Prostate gland (tissue), 2 donors: ENCODE measurements around the gene HOXC6. TPM values are rescaled to one million over a fixed set of nuclear protein-coding genes. Genes with fewer than 3 reads are reported as not detected.

Experiments
- DNase-seq: peaks from one replicate; pipeline ENCODE4 v3.0.0-alpha.2; 2019; ENCODE audit warnings: low spot score
- H3K27ac ChIP-seq, 2 donors: fragments of 200-600 bp; sonication (generic); 2 replicates each; pipeline ENCODE4 v1.5.1; 2017 to 2019
- H3K27me3 ChIP-seq: fragments of 200-600 bp; sonication (generic); replicated peaks from 2 replicates; pipeline ENCODE4 v1.5.1; 2019; ENCODE audit not compliant: insufficient read depth
- H3K36me3 ChIP-seq, 2 donors: fragments of 200-600 bp; sonication (generic); 1 replicate in 1 of 2; 2 replicates in 1 of 2; pipeline versions ENCODE4 v1.5.1 to v1.8.1; 2017 to 2019
- H3K4me1 ChIP-seq: fragments of 200-600 bp; sonication (generic); replicated peaks from 2 replicates; pipeline ENCODE4 v1.5.1; 2019
- H3K4me3 ChIP-seq, 2 donors: fragments of 200-600 bp; sonication (generic); 2 replicates each; pipeline ENCODE4 v1.5.1; 2017 to 2019
- H3K9me3 ChIP-seq: fragments of 200-600 bp; sonication (generic); 2 replicates; pipeline ENCODE4 v1.5.1; 2017
- CTCF ChIP-seq, 4 experiments: fragments of 200-600 bp in 2 of 4; fragments of 450-650 bp in 2 of 4; sonication (generic) in 2 of 4; IDR thresholded peaks; 1 replicate in 3 of 4; 2 replicates in 1 of 4; pipeline ENCODE4 v1.5.1; 2016 to 2019; ENCODE audit warnings: antibody characterized with exemption in 4 of 4, mild to moderate bottlenecking in 2 of 4, moderate library complexity in 2 of 4
- POLR2A ChIP-seq: fragments of 450-650 bp; IDR thresholded peaks from one replicate; pipeline ENCODE4 v1.6.1; 2016; ENCODE audit warnings: antibody characterized with exemption, mild to moderate bottlenecking
- POLR2AphosphoS5 ChIP-seq: sonication (generic); formaldehyde crosslinking; IDR thresholded peaks from one replicate; pipeline ENCODE4 v1.6.1; 2017; ENCODE audit warnings: antibody characterized with exemption
- WGBS: methylation state at CpG from one replicate; pipeline ENCODE4 v1.1.5; 2018; 5-methylcytosine and 5-hydroxymethylcytosine counted together
- intact Hi-C: fragments of 100-400 bp; cut with DNase I; formaldehyde crosslinking; loops from one replicate; pipeline ENCODE4 v1.14.2; 2022
- total RNA-seq, 2 donors: library from RNA; depleted of rRNA; stranded (reverse); fragments of >200 nt; gene quantifications; one replicate each; pipeline ENCODE4 v1.1.0, GENCODE V29; 2016

Gene HOXC6
- total RNA-seq, 2 donors from 2014 or later = 1.3 TPM; not detected in 1

DNA sequence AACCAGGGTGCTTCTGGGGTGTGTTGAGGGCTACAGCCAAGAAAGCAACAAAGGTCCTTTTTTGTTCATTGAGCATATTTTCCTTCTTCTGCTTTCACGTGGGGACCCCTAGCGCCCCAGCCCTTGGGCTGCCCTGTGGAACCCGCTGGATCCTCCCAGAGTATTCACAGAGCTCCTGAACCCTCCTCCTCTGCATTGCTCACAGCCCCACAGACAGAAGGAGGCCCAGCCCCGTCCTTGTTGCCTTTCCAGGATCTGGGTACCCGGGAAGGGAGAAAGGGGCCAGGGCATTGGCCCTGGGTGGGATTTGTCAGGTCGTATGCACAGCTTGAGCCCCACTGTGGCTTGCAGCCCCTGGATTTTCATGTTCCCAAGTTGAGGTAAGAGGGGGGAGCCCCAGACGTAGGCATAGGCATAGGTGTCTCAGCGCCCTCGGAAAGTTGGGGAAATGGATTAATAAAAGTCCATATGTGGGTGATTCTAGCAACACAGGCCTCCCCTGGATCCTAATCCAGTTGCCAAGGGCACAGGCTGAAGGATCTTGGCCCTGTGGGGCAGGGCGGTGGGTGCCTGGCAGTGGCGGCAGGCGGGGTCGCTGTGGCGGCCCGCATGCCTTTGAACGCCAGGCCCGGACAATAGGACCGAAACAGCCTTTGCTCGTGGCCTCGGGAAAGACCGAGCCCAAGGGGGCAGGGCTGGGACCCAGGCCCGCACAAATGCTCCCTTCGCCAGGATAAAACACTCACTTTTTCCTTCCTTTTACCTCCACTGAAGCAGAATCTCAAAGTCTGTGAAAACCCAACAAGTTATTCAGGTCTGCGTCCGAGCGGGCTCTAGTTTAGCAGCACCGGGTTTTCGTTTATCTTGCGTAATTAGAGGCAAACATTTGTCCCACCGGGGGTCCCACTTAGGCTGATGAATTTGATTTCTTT is 46.3 kb upstream of the HOXC6 start:
- no peak for DNase-seq
- no peaks in the 10 kb centered on the region for H3K4me1 ChIP-seq
- no peak overlapping the region for H3K27ac ChIP-seq
- TF ChIP-seq POLR2AphosphoS5 = no peak
- TF ChIP-seq CTCF (IDR thresholded peaks at IDR 0.05) = no peak
- no peak for TF ChIP-seq POLR2A
- 54% methylated on average over 30 of the region's 30 CpGs for WGBS
- peaks cover 66% of the 10 kb centered on the region for H3K27me3 ChIP-seq
- intact Hi-C loops = no loop called here
- H3K9me3 ChIP-seq = no peaks in the 10 kb centered on the region
- no peaks in the 10 kb centered on the region for H3K36me3 ChIP-seq
- no peak overlapping the region for H3K4me3 ChIP-seq

- no peaks in the 10 kb centered on the region for H3K9me3 ChIP-seq
- DNase-seq = no peak
- WGBS = 39% methylated on average over 26 of the region's 26 CpGs
- peaks cover 72% of the 10 kb centered on the region for H3K27me3 ChIP-seq
- TF ChIP-seq POLR2A = no peak
- no peak for TF ChIP-seq POLR2AphosphoS5
- TF ChIP-seq CTCF (IDR thresholded peaks at IDR 0.05) = no peak
- no peak overlapping the region for H3K27ac ChIP-seq
- no peak overlapping the region for H3K4me3 ChIP-seq
- intact Hi-C loops = no loop called here
- no peaks in the 10 kb centered on the region for H3K4me1 ChIP-seq
- no peaks in the 10 kb centered on the region for H3K36me3 ChIP-seq
These were observed 45.3 kb upstream of the HOXC6 start for GRCh38 chr12:53982648-53983567.

- H3K4me1 ChIP-seq = no peaks in the 10 kb centered on the region
- no peaks in the 10 kb centered on the region for H3K36me3 ChIP-seq
- TF ChIP-seq POLR2A (no peak), CTCF (IDR thresholded peaks at IDR 0.05) (no peak), POLR2AphosphoS5 (no peak)
- no peak overlapping the region for H3K4me3 ChIP-seq
- WGBS = 20% methylated on average over 17 of the region's 17 CpGs
- H3K9me3 ChIP-seq = no peaks in the 10 kb centered on the region
- intact Hi-C loops = no loop called here
- no peak overlapping the region for H3K27ac ChIP-seq
- DNase-seq = no peak
- peaks cover 71% of the 10 kb centered on the region for H3K27me3 ChIP-seq
These were observed 44.7 kb upstream of the HOXC6 start for GRCh38 chr12:53983568-53983949.

GRCh38 chr12:53983950-53984572 is 44.2 kb upstream of the HOXC6 start:
- WGBS = 19% methylated on average over 30 of the region's 30 CpGs

More at GRCh38 chr12:53983950-53984572, 44.2 kb upstream of the HOXC6 start:
- no peak for DNase-seq
- no peak overlapping the region for H3K27ac ChIP-seq
- H3K27me3 ChIP-seq = peaks cover 75% of the 10 kb centered on the region
- no peak for TF ChIP-seq CTCF (IDR thresholded peaks at IDR 0.05)
- TF ChIP-seq POLR2AphosphoS5 = no peak
- TF ChIP-seq POLR2A = no peak
- intact Hi-C loops = no loop called here
- H3K9me3 ChIP-seq = no peaks in the 10 kb centered on the region
- H3K4me3 ChIP-seq = no peak overlapping the region
- H3K36me3 ChIP-seq = no peaks in the 10 kb centered on the region
- no peaks in the 10 kb centered on the region for H3K4me1 ChIP-seq
